Measurements from ENCODE around the gene FAM3D.

DNA sequence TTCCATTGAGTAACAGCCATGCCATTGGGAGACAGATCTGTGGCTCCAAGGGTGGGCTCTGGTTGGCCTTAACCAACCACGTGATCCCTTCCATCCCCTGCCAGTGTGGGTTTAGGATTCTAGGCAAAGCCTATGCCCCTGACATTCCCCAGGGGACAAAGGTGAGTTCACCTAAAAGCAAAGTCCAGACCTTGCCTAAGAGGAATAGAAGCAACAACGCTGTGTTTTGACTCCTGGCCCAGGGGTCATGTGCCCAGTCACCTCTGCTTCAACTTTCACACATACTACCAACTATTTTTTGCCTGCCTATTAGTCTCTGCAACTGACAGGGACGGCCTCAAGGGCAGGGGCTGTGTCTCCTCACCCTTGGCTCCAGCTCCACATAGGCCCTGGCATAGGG lies 42.0 kb downstream of the FAM3D start:
- TF ChIP-seq, protein P1, sequence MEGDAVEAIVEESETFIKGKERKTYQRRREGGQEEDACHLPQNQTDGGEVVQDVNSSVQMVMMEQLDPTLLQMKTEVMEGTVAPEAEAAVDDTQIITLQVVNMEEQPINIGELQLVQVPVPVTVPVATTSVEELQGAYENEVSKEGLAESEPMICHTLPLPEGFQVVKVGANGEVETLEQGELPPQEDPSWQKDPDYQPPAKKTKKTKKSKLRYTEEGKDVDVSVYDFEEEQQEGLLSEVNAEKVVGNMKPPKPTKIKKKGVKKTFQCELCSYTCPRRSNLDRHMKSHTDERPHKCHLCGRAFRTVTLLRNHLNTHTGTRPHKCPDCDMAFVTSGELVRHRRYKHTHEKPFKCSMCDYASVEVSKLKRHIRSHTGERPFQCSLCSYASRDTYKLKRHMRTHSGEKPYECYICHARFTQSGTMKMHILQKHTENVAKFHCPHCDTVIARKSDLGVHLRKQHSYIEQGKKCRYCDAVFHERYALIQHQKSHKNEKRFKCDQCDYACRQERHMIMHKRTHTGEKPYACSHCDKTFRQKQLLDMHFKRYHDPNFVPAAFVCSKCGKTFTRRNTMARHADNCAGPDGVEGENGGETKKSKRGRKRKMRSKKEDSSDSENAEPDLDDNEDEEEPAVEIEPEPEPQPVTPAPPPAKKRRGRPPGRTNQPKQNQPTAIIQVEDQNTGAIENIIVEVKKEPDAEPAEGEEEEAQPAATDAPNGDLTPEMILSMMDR (IDR thresholded peaks at IDR 0.05), result no peak
- TF ChIP-seq POLR2A (IDR thresholded peaks at IDR 0.05), result no peak

Data from testis (tissue), 2 donors.